H9 (cell line): ENCODE results near the gene CLCN2. TPM values are rescaled to one million over a fixed set of nuclear protein-coding genes. Genes with fewer than 3 reads are reported as not detected.

ENCODE experiments used
- DNase-seq: peaks from one replicate; pipeline ENCODE4 v3.0.0-alpha.2; 2017
- H2AFZ ChIP-seq: one replicate; pipeline ENCODE4 v1.6.1; 2013; ENCODE audit warnings: mild to moderate bottlenecking, low read length, control low read depth, moderate library complexity
- H2AK5ac ChIP-seq: 2 replicates; pipeline ENCODE4 v1.6.1; 2013; ENCODE audit warnings: low read length, control low read depth, mixed read lengths; ENCODE audit not compliant: insufficient read length
- H2BK120ac ChIP-seq: one replicate; pipeline ENCODE4 v1.6.1; 2013; ENCODE audit warnings: low read depth, mild to moderate bottlenecking, low read length, control low read depth, inconsistent platforms; ENCODE audit not compliant: poor library complexity, severe bottlenecking
- H2BK12ac ChIP-seq: 2 replicates; pipeline ENCODE4 v1.6.1; 2013; ENCODE audit warnings: low read length, control low read depth, mixed read lengths, low read depth; ENCODE audit not compliant: insufficient read length
- H2BK15ac ChIP-seq: 2 replicates; pipeline ENCODE4 v1.6.1; 2013; ENCODE audit warnings: low read depth, low read length, control low read depth
- H2BK20ac ChIP-seq: one replicate; pipeline ENCODE4 v1.6.1; 2013; ENCODE audit warnings: low read depth, mild to moderate bottlenecking, low read length, control low read depth, inconsistent platforms; ENCODE audit not compliant: poor library complexity, severe bottlenecking
- H2BK5ac ChIP-seq: 2 replicates; pipeline ENCODE4 v1.6.1; 2013; ENCODE audit warnings: low read length, control low read depth, mixed read lengths; ENCODE audit not compliant: insufficient read length
- H3K14ac ChIP-seq: 2 replicates; pipeline ENCODE4 v1.6.1; 2013; ENCODE audit warnings: low read length, control low read depth; ENCODE audit not compliant: insufficient read depth
- H3K18ac ChIP-seq: 2 replicates; pipeline ENCODE4 v1.6.1; 2013; ENCODE audit warnings: low read depth, mild to moderate bottlenecking, mixed read lengths, low read length, control low read depth; ENCODE audit not compliant: insufficient read length
- H3K23ac ChIP-seq: 2 replicates; pipeline ENCODE4 v1.6.1; 2013; ENCODE audit warnings: low read length, control low read depth, mixed read lengths, low read depth; ENCODE audit not compliant: insufficient read length
- H3K23me2 ChIP-seq: 2 replicates; pipeline ENCODE4 v1.6.1; 2013; ENCODE audit warnings: low read depth, mild to moderate bottlenecking, mixed read lengths, low read length, control low read depth; ENCODE audit not compliant: insufficient read length, poor library complexity, severe bottlenecking
- H3K27ac ChIP-seq: 2 replicates; pipeline ENCODE4 v1.5.1; 2013; ENCODE audit warnings: low read length, control low read depth, mixed read lengths, low read depth; ENCODE audit not compliant: insufficient read length
- H3K27me3 ChIP-seq: 2 replicates; pipeline ENCODE4 v1.6.1; 2013; ENCODE audit warnings: low read length, control low read depth, inconsistent platforms; ENCODE audit not compliant: insufficient read depth
- H3K4ac ChIP-seq: 2 replicates; pipeline ENCODE4 v1.6.1; 2013; ENCODE audit warnings: low read depth, mild to moderate bottlenecking, control low read depth, inconsistent platforms, low read length, moderate library complexity
- H3K4me1 ChIP-seq: 2 replicates; pipeline ENCODE4 v1.6.1; 2013; ENCODE audit warnings: low read length, control low read depth, inconsistent platforms; ENCODE audit not compliant: insufficient read depth
- H3K4me2 ChIP-seq: 2 replicates; pipeline ENCODE4 v1.6.1; 2013; ENCODE audit warnings: low read length, control low read depth, mixed read lengths; ENCODE audit not compliant: insufficient read length, insufficient read depth
- H3K56ac ChIP-seq: 2 replicates; pipeline ENCODE4 v1.6.1; 2013; ENCODE audit warnings: low read depth, mild to moderate bottlenecking, mixed read lengths, low read length, control low read depth; ENCODE audit not compliant: insufficient read length
- H3K79me1 ChIP-seq: 2 replicates; pipeline ENCODE4 v1.6.1; 2013; ENCODE audit warnings: low read depth, mild to moderate bottlenecking, moderate library complexity, low read length, control low read depth, inconsistent platforms; ENCODE audit not compliant: insufficient read depth, poor library complexity, severe bottlenecking
- H3K79me2 ChIP-seq: 2 replicates; pipeline ENCODE4 v1.6.1; 2013; ENCODE audit warnings: low read length, control low read depth, inconsistent platforms; ENCODE audit not compliant: insufficient read depth
- H3K9ac ChIP-seq: 2 replicates; pipeline ENCODE4 v1.6.1; 2013; ENCODE audit warnings: low read length, control low read depth, mixed read lengths; ENCODE audit not compliant: insufficient read length; ENCODE audit errors: extremely low read depth
- H3K9me3 ChIP-seq: one replicate; pipeline ENCODE4 v1.6.1; 2013; ENCODE audit warnings: low read depth, low read length, inconsistent platforms; ENCODE audit not compliant: control insufficient read depth
- H3T11ph ChIP-seq: one replicate; pipeline ENCODE4 v1.6.1; 2013; ENCODE audit warnings: mild to moderate bottlenecking, low read length, control low read depth, inconsistent platforms
- H4K20me1 ChIP-seq: one replicate; pipeline ENCODE4 v1.6.1; 2013; ENCODE audit not compliant: control insufficient read depth, insufficient read length, insufficient read depth
- H4K5ac ChIP-seq: 2 replicates; pipeline ENCODE4 v1.6.1; 2013; ENCODE audit warnings: low read depth, mild to moderate bottlenecking, mixed read lengths, low read length, control low read depth; ENCODE audit not compliant: insufficient read length
- H4K8ac ChIP-seq: replicated peaks from 2 replicates; pipeline ENCODE4 v1.6.1; 2013; ENCODE audit warnings: low read length, control low read depth, mixed read lengths, low read depth; ENCODE audit not compliant: insufficient read length
- H4K91ac ChIP-seq: 2 replicates; pipeline ENCODE4 v1.6.1; 2013; ENCODE audit warnings: low read depth, mild to moderate bottlenecking, moderate library complexity, mixed read lengths, low read length, control low read depth; ENCODE audit not compliant: insufficient read length
- H3K27ac Mint-ChIP-seq, 3 experiments: 2 replicates in 2 of 3; 3 replicates in 1 of 3; pipeline ENCODE4 v1.8.0; 2020 to 2021; ENCODE audit warnings: mixed read lengths in 3 of 3, mild to moderate bottlenecking in 1 of 3, moderate library complexity in 1 of 3
- H3K27me3 Mint-ChIP-seq: 2 replicates; pipeline ENCODE4 v1.8.0; 2021; ENCODE audit warnings: low read depth, mild to moderate bottlenecking, moderate library complexity, mixed read lengths
- H3K36me3 Mint-ChIP-seq, 3 experiments: 2 replicates in 2 of 3; 3 replicates in 1 of 3; pipeline ENCODE4 v1.8.0; 2020 to 2021; ENCODE audit warnings: low read depth in 3 of 3, mixed read lengths in 3 of 3; ENCODE audit not compliant: insufficient read depth in 1 of 3
- H3K4me1 Mint-ChIP-seq, 2 experiments: 2 replicates each; pipeline ENCODE4 v1.8.0; 2020; ENCODE audit warnings: mixed read lengths in 2 of 2
- H3K4me3 Mint-ChIP-seq, 2 experiments: 2 replicates in 1 of 2; 3 replicates in 1 of 2; pipeline ENCODE4 v1.8.0; 2020 to 2021; ENCODE audit warnings: mild to moderate bottlenecking in 2 of 2, mixed read lengths in 2 of 2, moderate library complexity in 1 of 2
- H3K9me3 Mint-ChIP-seq, 2 experiments: 2 replicates in 1 of 2; 3 replicates in 1 of 2; pipeline ENCODE4 v1.8.0; 2020; ENCODE audit warnings: mild to moderate bottlenecking in 2 of 2, mixed read lengths in 2 of 2, moderate library complexity in 1 of 2
- CTCF ChIP-seq: fragments of 200-600 bp; sonication (generic); conservative IDR thresholded peaks from 3 replicates; pipeline ENCODE4 v1.8.0; 2021; ENCODE audit warnings: antibody characterized with exemption, mild to moderate bottlenecking
- WGBS: extraction: QIAGEN DNeasy Blood & Tissue Kit; methylation state at CpG from one replicate; pipeline ENCODE4 v1.1.7; 2013; ENCODE audit warnings: missing lambda C conversion rate, low lambda C conversion rate, mixed read lengths; ENCODE audit not compliant: insufficient read length; ENCODE audit errors: extremely low coverage; 5-methylcytosine and 5-hydroxymethylcytosine counted together
- total RNA-seq: library from RNA; stranded (reverse); gene quantifications from 2 replicates; pipeline ENCODE4 v1.2.1, GENCODE V29; 2021

Gene CLCN2
- total RNA-seq, 1 experiment from 2014 or later = 17.2 TPM

DNA sequence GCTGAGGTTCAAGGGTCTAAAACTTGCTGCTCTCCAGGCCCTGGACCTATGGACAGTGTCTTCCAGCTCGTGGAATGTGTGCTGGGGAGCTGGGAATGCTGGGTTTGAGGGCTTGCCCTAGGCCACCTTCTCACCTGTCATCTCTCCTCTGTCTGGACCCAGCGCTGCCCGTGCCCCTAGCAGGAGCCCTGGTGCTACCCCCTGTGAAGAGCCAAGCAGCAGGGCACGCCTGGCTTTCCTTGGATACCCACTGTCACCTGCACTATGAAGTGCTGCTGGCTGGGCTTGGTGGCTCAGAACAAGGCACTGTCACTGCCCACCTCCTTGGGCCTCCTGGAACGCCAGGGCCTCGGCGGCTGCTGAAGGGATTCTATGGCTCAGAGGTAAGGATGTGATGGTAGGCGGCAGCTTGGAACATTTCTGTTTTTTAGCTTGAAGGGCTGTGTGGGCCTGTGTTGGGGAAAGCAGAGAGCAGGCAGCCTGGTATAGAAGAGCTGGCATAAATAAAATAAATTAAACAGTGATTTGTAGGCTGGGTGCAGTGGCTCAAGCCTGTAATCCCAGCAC, 23.5 kb upstream of the CLCN2 start:
- Histone ChIP-seq H3K9me3 (no peaks in the 10 kb centered on the region), H3K56ac (no peak overlapping the region), H3K23me2 (peaks cover 9% of the 10 kb centered on the region), H4K8ac (no peak overlapping the region), H3K27ac (no peak overlapping the region), H3K4me2 (no peak overlapping the region), H3K79me1 (no peaks in the 10 kb centered on the region), H2BK5ac (no peak overlapping the region), H3K14ac (no peak overlapping the region), H3K4ac (no peak overlapping the region), H3K27me3 (peaks cover 23% of the 10 kb centered on the region), H2AK5ac (no peak overlapping the region), H2BK20ac (no peak overlapping the region), H2BK15ac (no peak overlapping the region), H3K23ac (no peak overlapping the region), H3K4me1 (no peaks in the 10 kb centered on the region), H3K79me2 (no peaks in the 10 kb centered on the region), H3T11ph (no peak overlapping the region), H2BK12ac (no peak overlapping the region), H3K18ac (no peak overlapping the region), H4K5ac (no peak overlapping the region), H2AFZ (no peak overlapping the region), H3K9ac (no peak overlapping the region), H4K20me1 (peaks cover 2% of the 10 kb centered on the region), H4K91ac (no peak overlapping the region), H2BK120ac (no peak overlapping the region)
- DNase-seq = no peak
- Mint-ChIP-seq H3K9me3 (peaks cover 0 to 3% of the 10 kb centered on the region in 2 experiments; a peak in 3 of 5 replicates), H3K27ac (no peak overlapping the region), H3K27me3 (peaks cover 54% of the 10 kb centered on the region), H3K4me3 (no peak overlapping the region), H3K36me3 (no peaks in the 10 kb centered on the region), H3K4me1 (peaks cover 6 to 9% of the 10 kb centered on the region in 2 experiments)
- no peak for TF ChIP-seq CTCF
- no CpG with 5 or more reads among the region's 8 CpGs for WGBS
